K562 (cell line): ENCODE results near the gene PGAP2. TPM values are rescaled to one million over a fixed set of nuclear protein-coding genes. Genes with fewer than 3 reads are reported as not detected.
A peak's percentile ranks its signal among the peaks of the same experiment; 100 is the strongest.

ENCODE experiments used
- BRCA1 ChIP-seq, 2 experiments: fragments of 450-650 bp in 1 of 2; sonication (generic) in 1 of 2; formaldehyde crosslinking in 1 of 2; IDR thresholded peaks; 2 replicates each; pipeline versions ENCODE4 v1.5.0 to v1.6.1; 2017 to 2020; ENCODE audit warnings: mild to moderate bottlenecking in 1 of 2, missing genetic modification reagents in 1 of 2
- BRF1 ChIP-seq: IDR thresholded peaks from 3 replicates; pipeline ENCODE4 v1.6.1; 2011; ENCODE audit warnings: borderline replicate concordance, mild to moderate bottlenecking; ENCODE audit not compliant: insufficient read length; ENCODE audit errors: extremely low read depth
- CBFA2T3 ChIP-seq: fragments of 450-650 bp; IDR thresholded peaks from 2 replicates; pipeline ENCODE4 v1.6.1; 2017
- FOS ChIP-seq: IDR thresholded peaks from 3 replicates; pipeline ENCODE4 v1.6.1; 2011; ENCODE audit not compliant: insufficient read length; ENCODE audit errors: extremely low read depth
- MAFK ChIP-seq: IDR thresholded peaks from 2 replicates; pipeline ENCODE4 v1.6.1; 2011; ENCODE audit warnings: low read length, improper control_type of control experiment
- MECOM ChIP-seq: fragments of 250-450 bp; sonication (Bioruptor Pico); IDR thresholded peaks from 2 replicates; pipeline ENCODE4 v1.8.0; 2022; ENCODE audit warnings: inconsistent platforms
- MTA2 ChIP-seq: fragments of 450-650 bp; IDR thresholded peaks from 2 replicates; pipeline ENCODE4 v1.6.1; 2016; ENCODE audit warnings: low read depth
- MYC ChIP-seq, 2 experiments: fragments of 250-450 bp in 1 of 2; sonication (Bioruptor Pico) in 1 of 2; IDR thresholded peaks; 2 replicates each; pipeline versions ENCODE4 v1.5.1 to v1.6.1; 2012 to 2021; ENCODE audit warnings: low read depth in 2 of 2, borderline replicate concordance in 1 of 2, improper control_type of control experiment in 1 of 2, low read length in 1 of 2, mild to moderate bottlenecking in 1 of 2, moderate library complexity in 1 of 2
- PCBP1 ChIP-seq: fragments of 200-400 bp; formaldehyde crosslinking; IDR thresholded peaks from 2 replicates; pipeline ENCODE4 v1.6.1; 2018; ENCODE audit warnings: mild to moderate bottlenecking, low read depth, low read length; ENCODE audit not compliant: poor library complexity, severe bottlenecking
- POLR2G ChIP-seq: fragments of 200-400 bp; formaldehyde crosslinking; IDR thresholded peaks from 2 replicates; pipeline ENCODE4 v1.6.1; 2017; ENCODE audit warnings: low read depth, mild to moderate bottlenecking, antibody characterized with exemption, low read length, moderate library complexity
- YY1 ChIP-seq, 3 experiments: IDR thresholded peaks; 2 replicates each; pipeline ENCODE4 v1.6.1; 2011; ENCODE audit warnings: low read length in 2 of 3, mild to moderate bottlenecking in 2 of 3, moderate library complexity in 2 of 3, borderline replicate concordance in 1 of 3, control low read depth in 1 of 3, low read depth in 1 of 3; ENCODE audit not compliant: insufficient read depth in 3 of 3, insufficient replicate concordance in 2 of 3, control insufficient read depth in 1 of 3, insufficient read length in 1 of 3; ENCODE audit errors: extremely low read depth in 1 of 3
- ZNF644 ChIP-seq: fragments of 200-800 bp; sonication (Bioruptor generic); IDR thresholded peaks from 2 replicates; pipeline ENCODE4 v1.6.1; 2016; ENCODE audit warnings: low read depth, missing genetic modification characterization, missing compliant biosample characterization
- ZNF75A ChIP-seq: fragments of 450-650 bp; formaldehyde crosslinking; IDR thresholded peaks from 2 replicates; pipeline ENCODE4 v1.4.0; 2020; ENCODE audit warnings: mild to moderate bottlenecking
- polyA plus RNA-seq, 8 experiments: library from polyadenylated mRNA; depleted of rRNA in 4 of 8; stranded (reverse) in 5 of 8; unstranded in 3 of 8; fragments of >200 nt; fragmentation: Nextera tagmentation in 2 of 8; fragmentation: Illumina TruSeq in 1 of 8; extraction: Ambion mirVana in 2 of 8; extraction: Trizol in 1 of 8; gene quantifications; 2 replicates each; pipeline versions ENCODE4 v1.2.1 to v1.2.3, GENCODE V29; 2011 to 2014; ENCODE audit warnings: inconsistent platforms in 1 of 8, missing spikeins in 1 of 8
- total RNA-seq, 7 experiments: library from RNA; depleted of rRNA in 6 of 7; stranded (reverse); fragments of >200 nt in 6 of 7; fragmentation: Illumina TruSeq in 2 of 7; extraction: Trizol in 2 of 7; gene quantifications; 2 replicates each; pipeline versions ENCODE4 v1.2.1 to v1.2.3, GENCODE V29; 2011 to 2021; ENCODE audit warnings: low replicate concordance in 1 of 7
- TF ChIP-seq, protein P1 (sequence below): IDR thresholded peaks from 3 replicates; pipeline ENCODE4 v1.6.1; 2011; ENCODE audit warnings: borderline replicate concordance, mild to moderate bottlenecking; ENCODE audit not compliant: insufficient read length, insufficient read depth
- TF ChIP-seq, protein P2 (sequence below): sonication (generic); IDR thresholded peaks from 2 replicates; pipeline ENCODE4 v1.6.1; 2016
- TF ChIP-seq, protein P3 (sequence below), 3 experiments: fragments of 200-800 bp in 1 of 3; sonication (Bioruptor generic) in 1 of 3; sonication (generic) in 1 of 3; formaldehyde crosslinking in 1 of 3; IDR thresholded peaks; 2 replicates each; pipeline versions ENCODE4 v1.6.1 to v1.8.0; 2016 to 2022; ENCODE audit warnings: mild to moderate bottlenecking in 2 of 3, missing compliant biosample characterization in 2 of 3, missing genetic modification characterization in 2 of 3, missing genetic modification reagents in 1 of 3
- TF ChIP-seq, protein P4 (sequence below): IDR thresholded peaks from 2 replicates; pipeline ENCODE4 v1.6.1; 2016; ENCODE audit warnings: missing genetic modification characterization, missing compliant biosample characterization
- TF ChIP-seq, protein P5 (sequence below): sonication (generic); formaldehyde crosslinking; IDR thresholded peaks from 2 replicates; pipeline ENCODE4 v1.8.0; 2022; ENCODE audit warnings: mild to moderate bottlenecking, missing genetic modification reagents, borderline replicate concordance

PGAP2 gene
- total and polyA plus RNA-seq, 9 of the 15 experiments (the other 6 are each of a cell fraction or from before 2014, with no cell fraction given), result 17.9 to 47.2 (median 33.7) TPM

DNA sequence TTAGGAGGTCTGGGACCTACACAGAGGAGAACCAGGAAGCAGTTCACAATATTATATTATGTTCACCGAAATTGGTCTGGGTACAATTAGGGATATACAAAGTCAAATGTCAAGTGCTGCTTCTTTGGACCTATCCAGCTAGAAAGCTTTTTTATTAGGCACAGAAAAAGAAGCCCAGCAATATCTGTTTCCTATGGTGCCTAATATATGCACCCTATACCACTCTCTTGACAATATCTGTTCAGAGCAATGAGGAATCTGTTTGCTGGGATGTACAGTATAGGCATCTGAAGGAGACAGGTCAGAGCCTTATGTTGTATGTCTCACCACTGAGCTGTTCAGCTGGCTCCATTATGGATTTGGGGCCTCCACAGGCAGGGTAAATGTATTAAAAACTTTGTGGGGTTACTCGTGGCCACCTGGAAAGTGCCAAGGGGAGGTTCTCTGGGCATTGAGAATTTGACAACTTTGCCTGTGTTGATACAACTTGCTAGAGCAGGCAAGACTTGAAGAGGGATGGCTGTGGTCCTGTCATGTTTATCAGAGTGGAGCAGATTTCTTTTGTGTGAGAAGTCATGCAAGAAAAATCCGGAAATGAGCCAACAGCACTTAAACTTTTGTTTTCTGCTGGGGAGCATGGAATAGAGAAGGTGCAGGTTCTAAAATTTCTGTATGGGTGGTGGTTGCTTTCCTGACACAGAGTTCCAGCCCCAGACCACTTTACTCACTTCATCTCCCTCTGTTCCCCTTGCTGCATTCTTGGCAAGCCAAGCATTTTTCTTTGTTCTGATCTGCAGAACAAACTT is 57.2 kb downstream of the PGAP2 start (continued):
- TF ChIP-seq, protein P1, sequence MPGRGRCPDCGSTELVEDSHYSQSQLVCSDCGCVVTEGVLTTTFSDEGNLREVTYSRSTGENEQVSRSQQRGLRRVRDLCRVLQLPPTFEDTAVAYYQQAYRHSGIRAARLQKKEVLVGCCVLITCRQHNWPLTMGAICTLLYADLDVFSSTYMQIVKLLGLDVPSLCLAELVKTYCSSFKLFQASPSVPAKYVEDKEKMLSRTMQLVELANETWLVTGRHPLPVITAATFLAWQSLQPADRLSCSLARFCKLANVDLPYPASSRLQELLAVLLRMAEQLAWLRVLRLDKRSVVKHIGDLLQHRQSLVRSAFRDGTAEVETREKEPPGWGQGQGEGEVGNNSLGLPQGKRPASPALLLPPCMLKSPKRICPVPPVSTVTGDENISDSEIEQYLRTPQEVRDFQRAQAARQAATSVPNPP, result no peak
- TF ChIP-seq MAFK (no peak), YY1 (IDR thresholded peaks at IDR 0.05; ENCODE audit: borderline replicate concordance in 1 of 3, control insufficient read depth in 1 of 3, extremely low read depth in 1 of 3, insufficient read depth in 3 of 3, insufficient read length in 1 of 3, insufficient replicate concordance in 2 of 3, low read depth in 1 of 3, low read length in 2 of 3) (peak in 1 of 3 experiments; percentile 22), BRCA1 (IDR thresholded peaks at IDR 0.05) (no peak), BRCA1 (CRISPR knock-in tag; IDR thresholded peaks at IDR 0.05) (no peak), ZNF644 (tag) (0 out of 2 replicates have a peak, but pooled peaks have one; percentile 23), MECOM (no peak), BRF1 (no peak), MTA2 (peak; percentile 46), ZNF75A (no peak), POLR2G (no peak), FOS (no peak), CBFA2T3 (peak; percentile 81), MYC (IDR thresholded peaks at IDR 0.05; ENCODE audit: low read depth, low read length) (peak; percentile 3; the same call in 1 of the 2 replicates), MYC (CRISPR knock-in tag; IDR thresholded peaks at IDR 0.05; ENCODE audit: borderline replicate concordance, low read depth) (no peak), PCBP1 (no peak)
- TF ChIP-seq, protein P2, sequence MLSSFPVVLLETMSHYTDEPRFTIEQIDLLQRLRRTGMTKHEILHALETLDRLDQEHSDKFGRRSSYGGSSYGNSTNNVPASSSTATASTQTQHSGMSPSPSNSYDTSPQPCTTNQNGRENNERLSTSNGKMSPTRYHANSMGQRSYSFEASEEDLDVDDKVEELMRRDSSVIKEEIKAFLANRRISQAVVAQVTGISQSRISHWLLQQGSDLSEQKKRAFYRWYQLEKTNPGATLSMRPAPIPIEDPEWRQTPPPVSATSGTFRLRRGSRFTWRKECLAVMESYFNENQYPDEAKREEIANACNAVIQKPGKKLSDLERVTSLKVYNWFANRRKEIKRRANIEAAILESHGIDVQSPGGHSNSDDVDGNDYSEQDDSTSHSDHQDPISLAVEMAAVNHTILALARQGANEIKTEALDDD, result no peak; the same call in 1 of the 2 replicates
- TF ChIP-seq, protein P3, sequence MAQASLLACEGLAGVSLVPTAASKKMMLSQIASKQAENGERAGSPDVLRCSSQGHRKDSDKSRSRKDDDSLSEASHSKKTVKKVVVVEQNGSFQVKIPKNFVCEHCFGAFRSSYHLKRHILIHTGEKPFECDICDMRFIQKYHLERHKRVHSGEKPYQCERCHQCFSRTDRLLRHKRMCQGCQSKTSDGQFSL (CRISPR knock-in tag; IDR thresholded peaks at IDR 0.05), result no peak
- TF ChIP-seq, protein P3 (tag; IDR thresholded peaks at IDR 0.05), result no peak
- TF ChIP-seq, protein P4, sequence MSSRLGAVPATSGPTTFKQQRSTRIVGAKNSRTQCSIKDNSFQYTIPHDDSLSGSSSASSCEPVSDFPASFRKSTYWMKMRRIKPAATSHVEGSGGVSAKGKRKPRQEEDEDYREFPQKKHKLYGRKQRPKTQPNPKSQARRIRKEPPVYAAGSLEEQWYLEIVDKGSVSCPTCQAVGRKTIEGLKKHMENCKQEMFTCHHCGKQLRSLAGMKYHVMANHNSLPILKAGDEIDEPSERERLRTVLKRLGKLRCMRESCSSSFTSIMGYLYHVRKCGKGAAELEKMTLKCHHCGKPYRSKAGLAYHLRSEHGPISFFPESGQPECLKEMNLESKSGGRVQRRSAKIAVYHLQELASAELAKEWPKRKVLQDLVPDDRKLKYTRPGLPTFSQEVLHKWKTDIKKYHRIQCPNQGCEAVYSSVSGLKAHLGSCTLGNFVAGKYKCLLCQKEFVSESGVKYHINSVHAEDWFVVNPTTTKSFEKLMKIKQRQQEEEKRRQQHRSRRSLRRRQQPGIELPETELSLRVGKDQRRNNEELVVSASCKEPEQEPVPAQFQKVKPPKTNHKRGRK (tag), result no peak
- TF ChIP-seq, protein P5, sequence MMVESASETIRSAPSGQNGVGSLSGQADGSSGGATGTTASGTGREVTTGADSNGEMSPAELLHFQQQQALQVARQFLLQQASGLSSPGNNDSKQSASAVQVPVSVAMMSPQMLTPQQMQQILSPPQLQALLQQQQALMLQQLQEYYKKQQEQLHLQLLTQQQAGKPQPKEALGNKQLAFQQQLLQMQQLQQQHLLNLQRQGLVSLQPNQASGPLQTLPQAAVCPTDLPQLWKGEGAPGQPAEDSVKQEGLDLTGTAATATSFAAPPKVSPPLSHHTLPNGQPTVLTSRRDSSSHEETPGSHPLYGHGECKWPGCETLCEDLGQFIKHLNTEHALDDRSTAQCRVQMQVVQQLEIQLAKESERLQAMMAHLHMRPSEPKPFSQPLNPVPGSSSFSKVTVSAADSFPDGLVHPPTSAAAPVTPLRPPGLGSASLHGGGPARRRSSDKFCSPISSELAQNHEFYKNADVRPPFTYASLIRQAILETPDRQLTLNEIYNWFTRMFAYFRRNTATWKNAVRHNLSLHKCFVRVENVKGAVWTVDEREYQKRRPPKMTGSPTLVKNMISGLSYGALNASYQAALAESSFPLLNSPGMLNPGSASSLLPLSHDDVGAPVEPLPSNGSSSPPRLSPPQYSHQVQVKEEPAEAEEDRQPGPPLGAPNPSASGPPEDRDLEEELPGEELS (CRISPR knock-in tag), result no peak
